Endothelial cell (in vitro differentiated cells): ENCODE measurements around the gene LRRFIP1. TPM values are rescaled to one million over a fixed set of nuclear protein-coding genes. Genes with fewer than 3 reads are reported as not detected.
A peak's percentile ranks its signal among the peaks of the same experiment; 100 is the strongest.

Source experiments
- DNase-seq: peaks from one replicate; pipeline ENCODE4 v3.0.0; 2021; ENCODE audit warnings: low spot score
- H3K27ac Mint-ChIP-seq: one replicate; pipeline ENCODE4 v1.8.0; 2021; ENCODE audit warnings: mixed read lengths, inconsistent platforms; ENCODE audit not compliant: unreplicated experiment
- H3K27me3 Mint-ChIP-seq: one replicate; pipeline ENCODE4 v1.8.0; 2021; ENCODE audit warnings: mild to moderate bottlenecking, moderate library complexity, mixed read lengths, inconsistent platforms; ENCODE audit not compliant: unreplicated experiment
- H3K36me3 Mint-ChIP-seq: one replicate; pipeline ENCODE4 v1.8.0; 2021; ENCODE audit warnings: mild to moderate bottlenecking, low read depth, mixed read lengths, inconsistent platforms; ENCODE audit not compliant: unreplicated experiment
- H3K4me1 Mint-ChIP-seq: one replicate; pipeline ENCODE4 v1.8.0; 2021; ENCODE audit warnings: mild to moderate bottlenecking, mixed read lengths, inconsistent platforms; ENCODE audit not compliant: unreplicated experiment
- H3K4me3 Mint-ChIP-seq: one replicate; pipeline ENCODE4 v1.8.0; 2021; ENCODE audit warnings: mild to moderate bottlenecking, mixed read lengths, inconsistent platforms; ENCODE audit not compliant: unreplicated experiment
- H3K9me3 Mint-ChIP-seq: one replicate; pipeline ENCODE4 v1.8.0; 2021; ENCODE audit warnings: mixed read lengths, inconsistent platforms; ENCODE audit not compliant: unreplicated experiment
- CTCF ChIP-seq: fragments of 200-600 bp; sonication (generic); IDR thresholded peaks from one replicate; pipeline ENCODE4 v1.5.0; 2021; ENCODE audit warnings: antibody characterized with exemption; ENCODE audit not compliant: unreplicated experiment
- total RNA-seq: library from RNA; stranded (reverse); fragmentation: NEBNext Ultra II Directional; extraction: Animal tissue kit (Norgen Biotek cat#: 25700); gene quantifications from one replicate; pipeline ENCODE4 v1.2.1, GENCODE V29; 2021; ENCODE audit not compliant: unreplicated experiment

The LRRFIP1 gene
- total RNA-seq, 1 donor from 2014 or later = 105 TPM

GRCh38 chr2:237631007-237631785, 3.8 kb downstream of the LRRFIP1 start:
- H3K9me3 Mint-ChIP-seq = peaks cover 4% of the 10 kb centered on the region
- no peak overlapping the region for H3K4me3 Mint-ChIP-seq
- no peak for DNase-seq
- H3K36me3 Mint-ChIP-seq = peaks cover 34% of the 10 kb centered on the region
- no peak overlapping the region for H3K27ac Mint-ChIP-seq
- TF ChIP-seq CTCF = no peak
- H3K4me1 Mint-ChIP-seq = peaks cover 25% of the 10 kb centered on the region
- peaks cover 11% of the 10 kb centered on the region for H3K27me3 Mint-ChIP-seq

- Mint-ChIP-seq H3K4me1 (peaks cover 19% of the 10 kb centered on the region), H3K36me3 (peaks cover 40% of the 10 kb centered on the region), H3K4me3 (no peak overlapping the region), H3K27me3 (peaks cover 13% of the 10 kb centered on the region), H3K27ac (no peak overlapping the region), H3K9me3 (peaks cover 4% of the 10 kb centered on the region)
- no peak for DNase-seq
- no peak for TF ChIP-seq CTCF
These were observed 4.6 kb downstream of the LRRFIP1 start for GRCh38 chr2:237631801-237632585.

GRCh38 chr2:237633061-237633561, 5.7 kb downstream of the LRRFIP1 start:
- H3K9me3 Mint-ChIP-seq = peaks cover 4% of the 10 kb centered on the region
- peaks cover 14% of the 10 kb centered on the region for H3K27me3 Mint-ChIP-seq
- H3K36me3 Mint-ChIP-seq = peaks cover 39% of the 10 kb centered on the region
- no peak for TF ChIP-seq CTCF
- no peak overlapping the region for H3K27ac Mint-ChIP-seq
- H3K4me3 Mint-ChIP-seq = no peak overlapping the region
- peaks cover 17% of the 10 kb centered on the region for H3K4me1 Mint-ChIP-seq
- DNase-seq = no peak

- TF ChIP-seq CTCF = no peak
- DNase-seq = no peak
- peaks cover 8% of the 10 kb centered on the region for H3K27me3 Mint-ChIP-seq
- peaks cover 4% of the 10 kb centered on the region for H3K9me3 Mint-ChIP-seq
- peaks cover 7% of the 10 kb centered on the region for H3K4me1 Mint-ChIP-seq
- H3K4me3 Mint-ChIP-seq = peak overlapping the region; percentile 27
- H3K27ac Mint-ChIP-seq = no peak overlapping the region
- peaks cover 34% of the 10 kb centered on the region for H3K36me3 Mint-ChIP-seq
These were observed 9.2 kb downstream of the LRRFIP1 start for GRCh38 chr2:237636578-237636977.
